ENCODE measurements around the gene ABHD17C.

DNA sequence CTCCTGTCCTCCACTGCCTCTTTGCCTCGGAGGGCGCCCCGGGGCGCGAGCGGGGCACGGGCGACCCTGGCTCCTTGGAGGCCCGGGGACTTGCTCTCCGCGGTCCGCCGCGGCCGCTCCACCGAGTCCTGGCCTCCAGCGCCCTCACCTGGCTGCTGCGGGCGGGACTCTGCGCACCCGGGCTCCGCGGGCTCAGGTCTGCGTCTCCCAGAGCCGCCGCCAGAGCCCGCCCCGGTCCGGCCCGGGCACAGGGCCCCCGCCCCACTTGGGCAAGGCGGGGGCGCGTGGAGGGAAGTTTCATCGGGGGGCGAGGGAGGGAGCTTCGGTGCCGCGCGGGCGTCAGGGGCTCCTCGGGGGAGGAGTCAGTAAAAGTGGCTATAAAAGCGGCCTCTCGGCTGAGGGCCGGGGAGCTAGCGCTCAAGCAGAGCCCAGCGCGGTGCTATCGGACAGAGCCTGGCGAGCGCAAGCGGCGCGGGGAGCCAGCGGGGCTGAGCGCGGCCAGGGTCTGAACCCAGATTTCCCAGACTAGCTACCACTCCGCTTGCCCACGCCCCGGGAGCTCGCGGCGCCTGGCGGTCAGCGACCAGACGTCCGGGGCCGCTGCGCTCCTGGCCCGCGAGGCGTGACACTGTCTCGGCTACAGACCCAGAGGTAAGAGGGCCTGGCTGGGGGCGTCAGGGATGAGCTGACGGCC lies 84.0 kb downstream of the ABHD17C start, which contains the start of gene CEMIP:
- TF ChIP-seq POLR2A (IDR thresholded peaks at IDR 0.05), result no peak
- TF ChIP-seq, protein P1, sequence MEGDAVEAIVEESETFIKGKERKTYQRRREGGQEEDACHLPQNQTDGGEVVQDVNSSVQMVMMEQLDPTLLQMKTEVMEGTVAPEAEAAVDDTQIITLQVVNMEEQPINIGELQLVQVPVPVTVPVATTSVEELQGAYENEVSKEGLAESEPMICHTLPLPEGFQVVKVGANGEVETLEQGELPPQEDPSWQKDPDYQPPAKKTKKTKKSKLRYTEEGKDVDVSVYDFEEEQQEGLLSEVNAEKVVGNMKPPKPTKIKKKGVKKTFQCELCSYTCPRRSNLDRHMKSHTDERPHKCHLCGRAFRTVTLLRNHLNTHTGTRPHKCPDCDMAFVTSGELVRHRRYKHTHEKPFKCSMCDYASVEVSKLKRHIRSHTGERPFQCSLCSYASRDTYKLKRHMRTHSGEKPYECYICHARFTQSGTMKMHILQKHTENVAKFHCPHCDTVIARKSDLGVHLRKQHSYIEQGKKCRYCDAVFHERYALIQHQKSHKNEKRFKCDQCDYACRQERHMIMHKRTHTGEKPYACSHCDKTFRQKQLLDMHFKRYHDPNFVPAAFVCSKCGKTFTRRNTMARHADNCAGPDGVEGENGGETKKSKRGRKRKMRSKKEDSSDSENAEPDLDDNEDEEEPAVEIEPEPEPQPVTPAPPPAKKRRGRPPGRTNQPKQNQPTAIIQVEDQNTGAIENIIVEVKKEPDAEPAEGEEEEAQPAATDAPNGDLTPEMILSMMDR (IDR thresholded peaks at IDR 0.05), result peak; percentile 34 to 81 (median 66)

Data from adrenal gland (tissue), 5 donors.